Spinal cord (tissue), 10 donors: Measurements from ENCODE around the gene MAP2K5. TPM values are rescaled to one million over a fixed set of nuclear protein-coding genes. Genes with fewer than 3 reads are reported as not detected.

Experiments
- DNase-seq, 6 donors: peaks; one replicate each; pipeline versions ENCODE4 v3.0.0 to v3.0.0-alpha.2; 2013 to 2015; ENCODE audit warnings: low spot score in 6 of 6, low read depth in 4 of 6
- H3K27ac ChIP-seq: one replicate; pipeline ENCODE4 v1.5.1; 2013; ENCODE audit warnings: low read depth, low read length, control low read depth
- H3K27me3 ChIP-seq: one replicate; pipeline ENCODE4 v1.6.1; 2013; ENCODE audit warnings: low read length; ENCODE audit not compliant: control insufficient read depth, insufficient read depth
- H3K36me3 ChIP-seq: one replicate; pipeline ENCODE4 v1.6.1; 2013; ENCODE audit warnings: low read length; ENCODE audit not compliant: control insufficient read depth, insufficient read depth
- H3K4me1 ChIP-seq: one replicate; pipeline ENCODE4 v1.6.1; 2013; ENCODE audit warnings: low read length; ENCODE audit not compliant: control insufficient read depth, insufficient read depth
- H3K4me3 ChIP-seq: one replicate; pipeline ENCODE4 v1.5.1; 2013; ENCODE audit warnings: low read depth, low read length, control low read depth
- H3K9me3 ChIP-seq: one replicate; pipeline ENCODE4 v1.6.1; 2013; ENCODE audit warnings: low read length; ENCODE audit not compliant: control insufficient read depth, insufficient read depth
- WGBS: methylation state at CpG from one replicate; pipeline ENCODE4 v1.1.5; 2013; ENCODE audit warnings: missing lambda C conversion rate; ENCODE audit not compliant: insufficient coverage; 5-methylcytosine and 5-hydroxymethylcytosine counted together
- polyA plus RNA-seq, 2 donors: library from polyadenylated mRNA; unstranded; fragments of 120-200 nt; gene quantifications; one replicate each; pipeline ENCODE4 v1.2.1, GENCODE V29; 2013; ENCODE audit not compliant: insufficient read length in 2 of 2
- total RNA-seq, 2 donors: library from RNA; depleted of rRNA in 1 of 2; stranded (reverse); fragments of 120-200 nt in 1 of 2; fragments of >200 nt in 1 of 2; gene quantifications; one replicate each; pipeline versions ENCODE4 v1.2.3 to v1.2.4, GENCODE V29; 2013 to 2014
- donor health status: healthy.

Gene MAP2K5
- total and polyA plus RNA-seq, 4 donors: 15.6 to 29.4 (median 25.4) TPM

GRCh38 chr15:67508407-67508806 is 34.1 kb upstream of the MAP2K5 start:
- H3K27me3 ChIP-seq: no peaks in the 10 kb centered on the region
- H3K27ac ChIP-seq: no peak overlapping the region
- no peaks in the 10 kb centered on the region for H3K36me3 ChIP-seq
- DNase-seq: no peak
- no CpG with 5 or more reads among the region's 3 CpGs for WGBS
- H3K9me3 ChIP-seq: no peaks in the 10 kb centered on the region
- H3K4me3 ChIP-seq: no peak overlapping the region
- H3K4me1 ChIP-seq: no peaks in the 10 kb centered on the region

GRCh38 chr15:67509918-67510317 is 32.6 kb upstream of the MAP2K5 start:
- H3K4me1 ChIP-seq: no peaks in the 10 kb centered on the region
- WGBS: 74% methylated on average over 4 of the region's 4 CpGs
- no peak for DNase-seq

GRCh38 chr15:67510597-67511190 is 31.8 kb upstream of the MAP2K5 start:
- Histone ChIP-seq H3K4me3 (no peak overlapping the region), H3K9me3 (no peaks in the 10 kb centered on the region), H3K36me3 (no peaks in the 10 kb centered on the region), H3K27ac (no peak overlapping the region), H3K4me1 (no peaks in the 10 kb centered on the region), H3K27me3 (no peaks in the 10 kb centered on the region)
- DNase-seq: no peak
- no CpG with 5 or more reads among the region's 7 CpGs for whole genome bisulfite sequencing

More at GRCh38 chr15:67509918-67510317, 32.6 kb upstream of the MAP2K5 start:
- no peaks in the 10 kb centered on the region for H3K36me3 ChIP-seq
- no peaks in the 10 kb centered on the region for H3K27me3 ChIP-seq
- no peak overlapping the region for H3K4me3 ChIP-seq
- no peaks in the 10 kb centered on the region for H3K9me3 ChIP-seq
- H3K27ac ChIP-seq: no peak overlapping the region

GRCh38 chr15:67511606-67512005 is 30.9 kb upstream of the MAP2K5 start:
- DNase-seq: no peak
- H3K9me3 ChIP-seq: no peaks in the 10 kb centered on the region
- no peaks in the 10 kb centered on the region for H3K36me3 ChIP-seq
- H3K27ac ChIP-seq: no peak overlapping the region
- no CpG with 5 or more reads among the region's 3 CpGs for WGBS
- H3K4me3 ChIP-seq: no peak overlapping the region
- H3K4me1 ChIP-seq: no peaks in the 10 kb centered on the region
- no peaks in the 10 kb centered on the region for H3K27me3 ChIP-seq

GRCh38 chr15:67512140-67512539 is 30.4 kb upstream of the MAP2K5 start:
- no peak overlapping the region for H3K27ac ChIP-seq
- no CpG with 5 or more reads among the region's 3 CpGs for WGBS
- no peak overlapping the region for H3K4me3 ChIP-seq
- no peaks in the 10 kb centered on the region for H3K36me3 ChIP-seq
- H3K4me1 ChIP-seq: no peaks in the 10 kb centered on the region
- no peaks in the 10 kb centered on the region for H3K9me3 ChIP-seq
- no peak for DNase-seq
- H3K27me3 ChIP-seq: no peaks in the 10 kb centered on the region

GRCh38 chr15:67512933-67513714 is 29.4 kb upstream of the MAP2K5 start:
- 90% methylated on average over 6 of the region's 9 CpGs for WGBS
- peak in 1 of 6 donors; percentile 30 for DNase-seq
- Histone ChIP-seq H3K36me3 (no peaks in the 10 kb centered on the region), H3K9me3 (no peaks in the 10 kb centered on the region), H3K4me1 (no peaks in the 10 kb centered on the region), H3K27me3 (no peaks in the 10 kb centered on the region), H3K27ac (no peak overlapping the region), H3K4me3 (no peak overlapping the region)

- Histone ChIP-seq H3K4me1 (no peaks in the 10 kb centered on the region), H3K4me3 (no peak overlapping the region), H3K9me3 (no peaks in the 10 kb centered on the region), H3K27me3 (no peaks in the 10 kb centered on the region), H3K27ac (no peak overlapping the region), H3K36me3 (no peaks in the 10 kb centered on the region)
- DNase-seq: no peak
- WGBS: 100% methylated on average over 1 of the region's 3 CpGs
Measured at GRCh38 chr15:67515090-67515489, 27.4 kb upstream of the MAP2K5 start.

GRCh38 chr15:67515557-67515956 is 26.9 kb upstream of the MAP2K5 start:
- H3K36me3 ChIP-seq: no peaks in the 10 kb centered on the region
- H3K9me3 ChIP-seq: no peaks in the 10 kb centered on the region
- H3K27ac ChIP-seq: no peak overlapping the region
- H3K4me3 ChIP-seq: no peak overlapping the region
- peaks cover 3% of the 10 kb centered on the region for H3K4me1 ChIP-seq
- no CpG with 5 or more reads among the region's 2 CpGs for WGBS
- H3K27me3 ChIP-seq: no peaks in the 10 kb centered on the region
- DNase-seq: no peak

- peaks cover 5% of the 10 kb centered on the region for H3K4me1 ChIP-seq
- no peak for DNase-seq
- H3K27me3 ChIP-seq: no peaks in the 10 kb centered on the region
- peak overlapping the region; percentile 60 for H3K4me3 ChIP-seq
- H3K27ac ChIP-seq: peak overlapping the region; percentile 69
- no peaks in the 10 kb centered on the region for H3K9me3 ChIP-seq
- 28% methylated on average over 14 of the region's 24 CpGs for WGBS
- no peaks in the 10 kb centered on the region for H3K36me3 ChIP-seq
Measured at GRCh38 chr15:67520321-67521028, 22.0 kb upstream of the MAP2K5 start.
